T-helper 9 cell (primary cell): ENCODE results near the gene ALKBH8.
"Not testable (repeated sequence)": the region's sequence is repeated elsewhere in the genome, so short reads cannot be mapped to it uniquely, and the experiment has no call there.

ENCODE experiments used
- DNase-seq: peaks from one replicate; pipeline ENCODE4 v3.0.0-alpha.2; 2020
- total RNA-seq, 2 donors: gene quantifications; one replicate each; lab custom pipeline; 2026; lab: John Stamatoyannopoulos, UW

ALKBH8 gene
- total RNA-seq = 14.5 to 44.5 reads per million in 2 donors

- peak; percentile 69 for DNase-seq
These were observed at the start of gene ALKBH8 for GRCh38 chr11:107565219-107565937. Gene ALKBH8, minus strand, starts transcription at chr11:107565735. Its CDS starts 4,842 bp downstream, at chr11:107560893.

GRCh38 chr11:107612445-107612844 lies 46.9 kb upstream of the ALKBH8 start:
- no peak for DNase-seq

- DNase-seq = no peak
These were observed 44.1 kb upstream of the ALKBH8 start for GRCh38 chr11:107609400-107610218.

- DNase-seq = no peak
These were observed 43.3 kb upstream of the ALKBH8 start for GRCh38 chr11:107608809-107609208.

GRCh38 chr11:107606141-107606540 lies 40.6 kb upstream of the ALKBH8 start:
- DNase-seq = no peak

- DNase-seq = no peak
These were observed 39.8 kb upstream of the ALKBH8 start for GRCh38 chr11:107605061-107606006.

GRCh38 chr11:107598225-107599139 lies 32.9 kb upstream of the ALKBH8 start:
- no peak for DNase-seq

GRCh38 chr11:107594736-107595135 lies 29.2 kb upstream of the ALKBH8 start:
- DNase-seq = no peak

- no peak for DNase-seq
These were observed 28.4 kb upstream of the ALKBH8 start for GRCh38 chr11:107593951-107594350.

GRCh38 chr11:107592813-107593212 lies 27.3 kb upstream of the ALKBH8 start:
- DNase-seq = no peak

GRCh38 chr11:107592231-107592590 lies 26.7 kb upstream of the ALKBH8 start:
- no peak for DNase-seq

GRCh38 chr11:107591378-107592230 lies 26.1 kb upstream of the ALKBH8 start:
- no peak for DNase-seq

GRCh38 chr11:107590460-107591377 lies 25.2 kb upstream of the ALKBH8 start, which contains the start of gene ELMOD1:
Gene ELMOD1, plus strand, starts transcription at chr11:107591147. Its CDS starts 27,043 bp downstream, at chr11:107618190.
- peak; percentile 17 for DNase-seq

GRCh38 chr11:107587306-107587979 lies 21.9 kb upstream of the ALKBH8 start:
- DNase-seq = no peak

GRCh38 chr11:107583629-107584195 lies 18.2 kb upstream of the ALKBH8 start:
- no peak for DNase-seq

GRCh38 chr11:107581147-107581546 lies 15.6 kb upstream of the ALKBH8 start:
- no peak for DNase-seq

- DNase-seq = not testable (repeated sequence)
These were observed 13.6 kb upstream of the ALKBH8 start for GRCh38 chr11:107579169-107579568.

- no peak for DNase-seq
These were observed 11.8 kb upstream of the ALKBH8 start for GRCh38 chr11:107577346-107577711.
